Measurements from ENCODE around the gene CACNA2D1.

Gene CACNA2D1

DNA sequence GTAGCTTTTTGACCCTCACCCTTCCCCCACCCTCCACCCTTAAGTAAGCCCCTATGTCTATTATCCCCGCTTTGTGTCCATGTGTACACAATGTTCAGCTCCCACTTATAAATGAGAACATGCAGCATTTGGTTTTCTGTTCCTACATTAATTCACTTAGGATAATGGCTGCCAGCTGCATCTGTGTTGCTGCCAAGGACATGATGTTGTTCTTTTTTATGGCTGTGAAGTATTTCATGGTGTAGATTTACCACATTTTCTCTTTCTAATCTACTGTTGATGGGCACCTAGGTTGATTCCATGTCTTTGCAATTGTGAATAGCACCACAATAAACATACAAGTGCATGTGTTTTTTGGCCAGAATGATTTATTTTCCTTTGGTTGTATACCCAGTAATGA, 232.2 kb downstream of the CACNA2D1 start:
- Histone ChIP-seq H3K27ac (no peak overlapping the region), H3K4me3 (no peak overlapping the region)
- no peak for DNase-seq (ENCODE audit: low spot score)
- TF ChIP-seq, protein P1, sequence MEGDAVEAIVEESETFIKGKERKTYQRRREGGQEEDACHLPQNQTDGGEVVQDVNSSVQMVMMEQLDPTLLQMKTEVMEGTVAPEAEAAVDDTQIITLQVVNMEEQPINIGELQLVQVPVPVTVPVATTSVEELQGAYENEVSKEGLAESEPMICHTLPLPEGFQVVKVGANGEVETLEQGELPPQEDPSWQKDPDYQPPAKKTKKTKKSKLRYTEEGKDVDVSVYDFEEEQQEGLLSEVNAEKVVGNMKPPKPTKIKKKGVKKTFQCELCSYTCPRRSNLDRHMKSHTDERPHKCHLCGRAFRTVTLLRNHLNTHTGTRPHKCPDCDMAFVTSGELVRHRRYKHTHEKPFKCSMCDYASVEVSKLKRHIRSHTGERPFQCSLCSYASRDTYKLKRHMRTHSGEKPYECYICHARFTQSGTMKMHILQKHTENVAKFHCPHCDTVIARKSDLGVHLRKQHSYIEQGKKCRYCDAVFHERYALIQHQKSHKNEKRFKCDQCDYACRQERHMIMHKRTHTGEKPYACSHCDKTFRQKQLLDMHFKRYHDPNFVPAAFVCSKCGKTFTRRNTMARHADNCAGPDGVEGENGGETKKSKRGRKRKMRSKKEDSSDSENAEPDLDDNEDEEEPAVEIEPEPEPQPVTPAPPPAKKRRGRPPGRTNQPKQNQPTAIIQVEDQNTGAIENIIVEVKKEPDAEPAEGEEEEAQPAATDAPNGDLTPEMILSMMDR (IDR thresholded peaks at IDR 0.05), result no peak

DNA sequence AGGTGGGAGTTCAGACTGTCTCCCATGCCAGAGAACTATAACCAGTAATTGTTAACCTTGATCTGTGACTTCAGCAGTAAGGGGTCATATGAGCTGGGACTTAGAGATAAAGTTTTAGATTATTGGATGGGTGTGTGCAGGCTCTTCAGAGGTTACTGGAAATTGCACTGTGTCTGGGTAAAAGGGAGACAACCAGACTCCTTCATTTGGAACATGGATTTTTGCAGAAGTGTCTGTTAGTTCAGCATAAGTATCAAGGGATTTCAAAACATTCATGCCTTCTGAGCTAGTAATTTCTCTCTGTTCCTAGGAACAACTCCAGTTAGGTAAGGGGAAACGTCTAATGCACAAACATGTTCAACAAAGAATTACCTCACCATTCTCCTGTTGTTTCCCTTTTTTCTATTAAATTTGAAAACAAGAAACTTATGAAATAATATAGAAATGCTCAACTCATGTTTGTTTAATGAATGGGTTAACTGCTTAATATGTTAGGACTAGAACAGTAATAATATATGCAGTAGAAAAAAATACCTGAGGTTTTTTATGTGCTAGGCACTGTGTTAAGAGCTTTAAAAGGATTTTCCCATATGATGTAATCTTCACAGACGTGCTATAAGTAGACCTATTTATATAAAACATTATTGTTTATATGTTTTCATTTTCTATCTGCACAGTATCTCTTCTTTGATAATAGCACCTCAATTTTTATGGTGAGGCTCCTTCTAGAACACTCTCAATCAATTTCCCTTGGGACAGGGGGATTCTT, 233.0 kb downstream of the CACNA2D1 start:
- Histone ChIP-seq H3K4me3 (no peak overlapping the region), H3K27ac (no peak overlapping the region)
- DNase-seq (ENCODE audit: low spot score), result no peak
- TF ChIP-seq, protein P1 (IDR thresholded peaks at IDR 0.05), result no peak

DNA sequence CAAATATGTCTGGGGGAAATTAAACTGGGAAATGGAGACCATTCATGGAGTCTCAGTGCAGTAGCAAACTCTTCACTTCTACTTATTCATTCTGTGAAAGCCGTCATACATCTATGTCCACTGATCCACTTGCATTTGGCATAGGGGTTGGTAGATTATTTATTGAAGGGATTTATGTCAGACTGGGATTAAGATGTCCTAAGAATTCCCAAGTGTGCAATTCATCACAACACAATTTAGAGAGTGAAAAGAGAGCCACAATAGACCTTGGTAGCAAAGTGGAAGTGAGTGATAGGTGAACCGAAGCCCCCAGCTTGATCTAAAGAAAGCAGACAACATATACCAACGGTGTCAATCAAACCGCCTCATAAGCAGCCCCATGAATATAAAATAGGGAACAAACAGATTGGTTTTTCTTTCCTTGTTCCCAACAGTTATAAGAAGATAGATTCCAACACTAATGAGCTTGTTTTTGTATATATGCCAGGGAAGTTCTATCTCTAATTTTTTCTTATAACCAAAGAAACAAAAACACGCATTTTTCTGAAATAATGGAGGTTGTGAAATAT, 234.3 kb downstream of the CACNA2D1 start:
- Histone ChIP-seq H3K27ac (no peak overlapping the region), H3K4me3 (no peak overlapping the region)
- TF ChIP-seq, protein P1 (IDR thresholded peaks at IDR 0.05), result no peak
- DNase-seq (ENCODE audit: low spot score), result no peak

DNA sequence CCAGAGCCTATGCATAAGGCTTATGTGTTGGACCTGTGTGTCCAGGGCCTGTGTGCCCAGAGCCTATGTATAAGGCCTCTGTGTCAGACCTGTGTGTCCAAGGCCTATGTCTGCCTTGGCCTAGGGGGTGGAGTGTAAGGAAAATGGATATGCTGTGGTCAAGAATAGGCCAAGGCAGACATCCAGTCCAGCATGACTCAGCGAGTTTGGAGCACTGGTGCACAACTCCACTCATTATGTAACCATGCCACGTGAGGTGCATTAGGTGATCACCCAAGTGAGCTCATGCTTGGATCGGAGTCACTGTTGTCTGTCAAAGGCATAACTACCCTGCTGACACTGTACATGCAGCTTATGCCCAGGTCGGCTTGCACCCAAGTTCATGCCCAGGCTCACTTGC, 238.9 kb downstream of the CACNA2D1 start:
- TF ChIP-seq, protein P1 (IDR thresholded peaks at IDR 0.05), result no peak
- Histone ChIP-seq H3K4me3 (no peak overlapping the region), H3K27ac (no peak overlapping the region)
- DNase-seq (ENCODE audit: low spot score), result no peak

DNA sequence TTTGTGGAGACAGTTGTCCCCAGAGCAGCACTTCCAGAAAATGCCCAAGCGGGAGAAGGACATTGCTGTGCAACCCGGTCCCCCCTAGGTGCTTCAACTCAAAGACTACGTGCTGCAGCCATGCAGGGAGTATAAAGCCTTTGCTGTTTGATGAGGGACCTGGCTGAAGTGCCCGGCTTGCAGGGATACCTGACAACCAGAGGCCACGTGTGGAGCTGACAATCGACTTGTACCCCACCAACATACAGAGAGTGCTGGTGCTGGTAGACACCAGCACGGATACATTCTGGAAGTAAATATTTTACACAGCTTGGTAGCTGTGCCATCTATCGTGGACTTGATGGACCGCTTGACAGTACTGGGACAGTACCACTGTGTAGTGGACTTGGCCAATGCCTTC, 240.6 kb downstream of the CACNA2D1 start:
- Histone ChIP-seq H3K4me3 (no peak overlapping the region), H3K27ac (no peak overlapping the region)
- no peak for DNase-seq (ENCODE audit: low spot score)
- TF ChIP-seq, protein P1 (IDR thresholded peaks at IDR 0.05), result no peak

DNA sequence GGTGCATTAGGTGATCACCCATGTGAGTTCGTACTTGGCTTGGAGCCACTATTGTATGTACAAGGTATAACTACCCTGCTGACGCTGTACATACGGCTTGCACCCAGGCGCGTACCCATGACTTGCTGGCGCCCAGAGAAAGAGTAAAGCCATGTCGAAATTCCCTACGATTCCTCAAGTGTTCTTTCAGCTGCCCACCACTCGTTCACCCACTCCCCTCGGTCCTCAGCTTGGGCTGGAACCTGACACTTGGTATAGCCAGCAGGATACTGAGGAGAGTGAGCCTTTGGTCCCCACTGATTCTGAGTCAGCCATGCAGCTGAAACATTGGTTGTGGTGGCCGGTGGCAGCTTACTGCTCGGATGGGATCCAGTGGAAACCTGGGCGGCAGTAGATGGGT, 241.5 kb downstream of the CACNA2D1 start:
- Histone ChIP-seq H3K4me3 (no peak overlapping the region), H3K27ac (no peak overlapping the region)
- DNase-seq (ENCODE audit: low spot score), result no peak
- TF ChIP-seq, protein P1 (IDR thresholded peaks at IDR 0.05), result no peak

DNA sequence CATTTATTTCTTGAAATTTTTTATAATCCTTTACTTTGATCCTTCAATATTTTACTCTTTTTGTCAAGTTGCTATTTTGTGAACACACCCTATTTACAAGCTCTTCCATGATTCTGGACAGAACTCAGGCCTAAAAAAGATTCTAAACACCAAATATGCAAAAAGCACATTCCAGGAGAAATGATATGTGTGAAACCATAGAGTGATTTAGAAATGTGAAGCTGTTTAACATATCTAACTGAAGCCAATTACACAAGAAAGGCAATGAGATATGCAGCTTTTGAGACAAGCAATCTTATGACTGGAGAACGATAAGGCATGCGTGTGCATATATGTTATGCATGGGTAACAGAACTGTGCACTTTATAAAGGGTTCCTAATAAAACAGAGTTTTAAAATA, 243.0 kb downstream of the CACNA2D1 start:
- no peak overlapping the region for H3K4me3 ChIP-seq
- H3K27ac ChIP-seq, result no peak overlapping the region
- DNase-seq (ENCODE audit: low spot score), result no peak
- TF ChIP-seq, protein P1 (IDR thresholded peaks at IDR 0.05), result no peak

All from coronary artery (tissue), 2 donors.